Measurements from ENCODE around the gene AP1G2. TPM values are rescaled to one million over a fixed set of nuclear protein-coding genes. Genes with fewer than 3 reads are reported as not detected.

The AP1G2 gene
- total and polyA plus RNA-seq, 4 donors = 16.4 to 82.3 (median 46.6) TPM

DNA sequence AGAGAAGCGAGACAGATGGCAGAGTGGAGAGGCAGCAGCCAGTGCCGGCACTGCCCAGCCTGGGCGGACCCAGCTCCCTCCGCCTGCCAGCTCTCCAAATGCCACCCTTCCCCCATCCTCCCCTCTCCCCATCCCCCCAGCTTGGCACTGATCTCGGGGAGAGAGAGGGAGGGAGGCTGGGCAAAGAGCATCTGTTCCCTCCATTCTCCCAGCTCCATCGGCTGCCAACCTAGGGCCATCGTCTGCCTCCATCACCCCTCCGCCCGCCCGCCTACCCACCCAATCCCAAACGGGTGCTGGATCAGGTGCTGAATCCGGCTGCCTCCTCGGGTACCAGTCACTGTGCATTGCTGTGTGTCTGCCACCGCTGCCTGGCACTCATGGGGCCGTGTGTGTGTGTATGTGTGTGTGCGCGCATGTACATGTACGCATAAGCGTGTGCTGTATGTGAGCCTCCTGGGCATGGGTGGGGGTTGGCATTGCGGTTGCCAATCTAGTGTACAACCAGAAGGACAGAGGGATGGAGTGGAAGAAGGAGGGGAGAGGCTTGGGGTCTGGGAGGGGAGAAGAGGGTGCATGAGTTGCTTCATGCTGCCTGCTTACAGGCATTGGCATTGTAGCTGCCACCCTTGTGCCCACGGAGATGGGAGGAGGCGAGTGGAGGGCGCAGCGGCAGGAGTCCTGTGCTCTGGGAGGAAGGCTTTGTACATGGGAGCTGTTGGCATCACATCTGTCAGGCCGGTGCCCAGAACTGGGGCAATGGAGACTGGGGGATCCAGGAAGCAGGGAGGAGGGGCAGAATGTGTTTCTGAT is 54.4 kb downstream of the AP1G2 start:
- peak; percentile 69 to 98 (median 84) for DNase-seq (ENCODE audit: low read depth in 4 of 6, low spot score in 6 of 6)
- Histone ChIP-seq H3K27me3 (ENCODE audit: control insufficient read depth, insufficient read depth, low read length) (no peaks in the 10 kb centered on the region), H3K9me3 (ENCODE audit: control insufficient read depth, insufficient read depth, low read length) (no peaks in the 10 kb centered on the region), H3K36me3 (ENCODE audit: control insufficient read depth, insufficient read depth, low read length) (no peaks in the 10 kb centered on the region), H3K4me1 (ENCODE audit: control insufficient read depth, insufficient read depth, low read length) (peaks cover 44% of the 10 kb centered on the region), H3K4me3 (ENCODE audit: low read depth, low read length) (peak overlapping the region; percentile 29), H3K27ac (ENCODE audit: low read depth, low read length) (peak overlapping the region; percentile 76)
- WGBS (ENCODE audit: insufficient coverage) = 26% methylated on average over 20 of the region's 25 CpGs

DNA sequence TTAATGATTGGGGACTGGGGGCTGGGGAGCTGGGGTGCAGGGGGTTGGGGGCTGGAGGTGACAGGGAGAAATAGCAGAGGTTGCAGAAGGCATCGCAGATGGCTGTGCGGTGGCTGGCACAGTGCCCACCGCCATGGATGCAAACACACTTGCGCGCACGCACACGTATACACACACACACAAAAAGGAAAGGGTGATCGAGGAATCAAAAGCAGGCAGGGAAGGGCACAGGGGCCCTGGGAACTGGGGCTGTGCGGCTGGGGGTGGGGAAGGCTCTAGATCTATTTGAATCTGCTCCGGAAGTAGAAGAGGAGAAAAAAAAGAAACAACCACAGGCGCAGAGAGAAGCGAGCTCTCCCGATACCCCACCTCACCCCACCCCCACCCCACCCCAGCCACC is 55.4 kb downstream of the AP1G2 start:
- peak overlapping the region; percentile 76 for H3K27ac ChIP-seq (ENCODE audit: low read depth, low read length)
- H3K27me3 ChIP-seq (ENCODE audit: control insufficient read depth, insufficient read depth, low read length) = no peaks in the 10 kb centered on the region
- H3K4me3 ChIP-seq (ENCODE audit: low read depth, low read length) = no peak overlapping the region
- no CpG with 5 or more reads among the region's 13 CpGs for WGBS (ENCODE audit: insufficient coverage)
- H3K36me3 ChIP-seq (ENCODE audit: control insufficient read depth, insufficient read depth, low read length) = no peaks in the 10 kb centered on the region
- peaks cover 36% of the 10 kb centered on the region for H3K4me1 ChIP-seq (ENCODE audit: control insufficient read depth, insufficient read depth, low read length)
- H3K9me3 ChIP-seq (ENCODE audit: control insufficient read depth, insufficient read depth, low read length) = no peaks in the 10 kb centered on the region
- peak in 4 of 6 donors; percentile 43 to 95 (median 70) for DNase-seq (ENCODE audit: low read depth in 4 of 6, low spot score in 6 of 6)

Other genes with a start within 250 kb of the AP1G2 start
- gene PABPN1, start 246.3 kb downstream of the AP1G2 start, total RNA-seq = 100 to 1,000 TPM in 1 of 2 donors, 10 to 100 TPM in 1; 94.9 to 117 TPM
- gene PABPN1, start 246.3 kb downstream of the AP1G2 start, polyA plus RNA-seq (ENCODE audit: insufficient read length in 2 of 2) = 100 to 1,000 TPM; 235 to 282 TPM
- gene SLC22A17, start 214.9 kb downstream of the AP1G2 start, total RNA-seq = 100 to 1,000 TPM; 167 to 333 TPM
- 100 to 1,000 TPM; 494 to 541 TPM for gene SLC22A17, start 214.9 kb downstream of the AP1G2 start, polyA plus RNA-seq (ENCODE audit: insufficient read length in 2 of 2)
- 10 to 100 TPM; 11.1 to 26.5 TPM for gene EFS, start 202.6 kb downstream of the AP1G2 start, total RNA-seq
- gene EFS, start 202.6 kb downstream of the AP1G2 start, polyA plus RNA-seq (ENCODE audit: insufficient read length in 2 of 2) = 10 to 100 TPM; 42.7 to 45.6 TPM
- gene IL25, start 195.0 kb downstream of the AP1G2 start, total RNA-seq = not detected
- gene IL25, start 195.0 kb downstream of the AP1G2 start, polyA plus RNA-seq (ENCODE audit: insufficient read length in 2 of 2) = not detected
- 10 to 100 TPM; 33.9 to 46.7 TPM for gene CMTM5, start 190.7 kb downstream of the AP1G2 start, total RNA-seq
- gene CMTM5, start 190.7 kb downstream of the AP1G2 start, polyA plus RNA-seq (ENCODE audit: insufficient read length in 2 of 2) = 10 to 100 TPM; 71.8 to 78.2 TPM
- under 1 TPM in 1 of 2 donors, not detected in 1; 0.11 TPM for gene MYH6, start 159.5 kb downstream of the AP1G2 start, total RNA-seq
- gene MYH6, start 159.5 kb downstream of the AP1G2 start, polyA plus RNA-seq (ENCODE audit: insufficient read length in 2 of 2) = under 1 TPM in 1 of 2 donors, not detected in 1; 0.16 TPM
- gene MYH7, start 132.1 kb downstream of the AP1G2 start, total RNA-seq = 1 to 10 TPM in 1 of 2 donors, under 1 TPM in 1; 0.99 to 1.2 TPM
- gene MYH7, start 132.1 kb downstream of the AP1G2 start, polyA plus RNA-seq (ENCODE audit: insufficient read length in 2 of 2) = 1 to 10 TPM; 2.2 to 2.9 TPM
- 10 to 100 TPM; 47.4 to 51.8 TPM for gene NGDN, start 98.1 kb downstream of the AP1G2 start, total RNA-seq
- 10 to 100 TPM; 49.0 to 53.5 TPM for gene NGDN, start 98.1 kb downstream of the AP1G2 start, polyA plus RNA-seq (ENCODE audit: insufficient read length in 2 of 2)
- gene ZFHX2, start 16.0 kb downstream of the AP1G2 start, total RNA-seq = 1 to 10 TPM; 1.8 to 4.9 TPM
- gene ZFHX2, start 16.0 kb downstream of the AP1G2 start, polyA plus RNA-seq (ENCODE audit: insufficient read length in 2 of 2) = 10 to 100 TPM; 23.8 to 31.3 TPM
- 10 to 100 TPM; 15.1 to 16.5 TPM for gene THTPA, start 11.5 kb downstream of the AP1G2 start, total RNA-seq
- 10 to 100 TPM; 35.6 to 36.7 TPM for gene THTPA, start 11.5 kb downstream of the AP1G2 start, polyA plus RNA-seq (ENCODE audit: insufficient read length in 2 of 2)
- gene JPH4, start 11.0 kb upstream of the AP1G2 start, total RNA-seq = 10 to 100 TPM; 12.5 to 23.7 TPM
- 100 to 1,000 TPM; 125 to 132 TPM for gene JPH4, start 11.0 kb upstream of the AP1G2 start, polyA plus RNA-seq (ENCODE audit: insufficient read length in 2 of 2)
- 1 to 10 TPM in 1 of 2 donors, under 1 TPM in 1; 0.88 to 1.2 TPM for gene DHRS2, start 68.6 kb upstream of the AP1G2 start, total RNA-seq
- gene DHRS2, start 68.6 kb upstream of the AP1G2 start, polyA plus RNA-seq (ENCODE audit: insufficient read length in 2 of 2) = 1 to 10 TPM; 1.3 to 2.0 TPM

Measured in spinal cord (tissue), 10 donors.